Tibial nerve (tissue), 4 donors: Measurements from ENCODE around the gene KXD1.

Experiments used
- EP300 ChIP-seq, 2 donors: sonication (generic); formaldehyde crosslinking; IDR thresholded peaks; one replicate each; pipeline ENCODE4 v1.6.1; 2017; ENCODE audit warnings: antibody characterized with exemption in 2 of 2, mild to moderate bottlenecking in 1 of 2
- POLR2A ChIP-seq, 2 donors: fragments of 450-650 bp; IDR thresholded peaks; one replicate each; pipeline ENCODE4 v1.6.1; 2017; ENCODE audit warnings: antibody characterized with exemption in 2 of 2, mild to moderate bottlenecking in 2 of 2, moderate library complexity in 2 of 2
- TF ChIP-seq, protein P1 (sequence below), 5 experiments: fragments of 200-600 bp in 3 of 5; fragments of 450-650 bp in 2 of 5; sonication (generic) in 3 of 5; IDR thresholded peaks; one replicate each; pipeline ENCODE4 v1.5.1; 2016 to 2019; ENCODE audit warnings: antibody characterized with exemption in 5 of 5, mild to moderate bottlenecking in 3 of 5, moderate library complexity in 2 of 5

DNA sequence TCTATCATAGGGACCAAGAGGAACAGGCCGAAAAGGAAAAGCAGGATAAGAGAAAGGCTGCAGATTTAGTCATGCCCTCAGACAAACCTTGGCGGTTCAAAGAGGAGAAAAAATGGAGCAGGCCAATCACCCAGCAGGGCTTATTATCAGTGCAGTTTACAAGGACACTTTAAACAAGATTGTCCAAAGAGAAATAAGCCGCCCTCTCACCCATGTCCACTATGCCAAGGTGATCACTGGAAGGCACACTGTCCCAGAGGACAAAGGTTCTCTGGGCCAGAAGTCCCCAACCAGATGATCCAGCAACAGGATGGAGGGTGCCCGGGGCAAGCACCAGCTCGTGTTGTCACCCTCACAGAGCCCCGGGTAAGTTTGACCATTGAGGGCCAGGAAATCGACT lies 22.6 kb downstream of the KXD1 start:
- TF ChIP-seq, protein P1, sequence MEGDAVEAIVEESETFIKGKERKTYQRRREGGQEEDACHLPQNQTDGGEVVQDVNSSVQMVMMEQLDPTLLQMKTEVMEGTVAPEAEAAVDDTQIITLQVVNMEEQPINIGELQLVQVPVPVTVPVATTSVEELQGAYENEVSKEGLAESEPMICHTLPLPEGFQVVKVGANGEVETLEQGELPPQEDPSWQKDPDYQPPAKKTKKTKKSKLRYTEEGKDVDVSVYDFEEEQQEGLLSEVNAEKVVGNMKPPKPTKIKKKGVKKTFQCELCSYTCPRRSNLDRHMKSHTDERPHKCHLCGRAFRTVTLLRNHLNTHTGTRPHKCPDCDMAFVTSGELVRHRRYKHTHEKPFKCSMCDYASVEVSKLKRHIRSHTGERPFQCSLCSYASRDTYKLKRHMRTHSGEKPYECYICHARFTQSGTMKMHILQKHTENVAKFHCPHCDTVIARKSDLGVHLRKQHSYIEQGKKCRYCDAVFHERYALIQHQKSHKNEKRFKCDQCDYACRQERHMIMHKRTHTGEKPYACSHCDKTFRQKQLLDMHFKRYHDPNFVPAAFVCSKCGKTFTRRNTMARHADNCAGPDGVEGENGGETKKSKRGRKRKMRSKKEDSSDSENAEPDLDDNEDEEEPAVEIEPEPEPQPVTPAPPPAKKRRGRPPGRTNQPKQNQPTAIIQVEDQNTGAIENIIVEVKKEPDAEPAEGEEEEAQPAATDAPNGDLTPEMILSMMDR (IDR thresholded peaks at IDR 0.05), result no peak
- TF ChIP-seq POLR2A (IDR thresholded peaks at IDR 0.05) (no peak), EP300 (IDR thresholded peaks at IDR 0.05) (no peak)
